ENCODE measurements around the gene SLC25A13. TPM values are rescaled to one million over a fixed set of nuclear protein-coding genes. Genes with fewer than 3 reads are reported as not detected.

The SLC25A13 gene
- total RNA-seq, 1 experiment from 2014 or later, result 102 TPM

DNA sequence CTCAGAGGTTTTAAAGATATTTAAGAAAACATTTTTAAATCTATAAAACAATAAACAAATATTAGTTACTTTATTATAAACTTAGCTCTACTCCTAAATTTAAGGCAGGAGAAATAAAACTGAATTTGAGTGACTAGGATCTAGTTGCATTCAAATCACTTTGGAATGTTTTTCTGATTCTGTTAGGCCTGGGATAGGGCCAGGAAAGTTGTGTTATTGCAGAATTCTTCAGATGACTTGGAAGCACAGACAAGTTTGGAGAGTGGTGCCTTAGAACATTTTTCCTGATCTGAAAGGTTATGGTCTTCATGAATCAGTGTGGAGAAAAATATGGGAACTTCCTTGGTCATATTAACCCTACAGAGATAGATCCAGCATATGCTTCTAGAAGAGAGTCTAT lies 15.6 kb upstream of the SLC25A13 start:
- CTCF ChIA-PET, result no interaction called here
- Histone ChIP-seq H3K4me3 (ENCODE audit: low read depth, low read length) (no peak overlapping the region), H3K9me3 (no peaks in the 10 kb centered on the region), H3K36me3 (ENCODE audit: control insufficient read depth, insufficient read depth, low read length) (no peaks in the 10 kb centered on the region), H3K27me3 (replicated peaks; ENCODE audit: control insufficient read depth, insufficient read depth, low read length) (no peaks in the 10 kb centered on the region), H3K4me1 (0 out of 2 replicates have a peak, but pooled peaks cover 9% of the 10 kb centered on the region)
- intact Hi-C loops (cut with micrococcal nuclease; ENCODE audit: unreplicated experiment), result no loop called here
- Mint-ChIP-seq H3K4me3 (ENCODE audit: unreplicated experiment) (no peak overlapping the region), H3K9me3 (ENCODE audit: unreplicated experiment) (no peaks in the 10 kb centered on the region), H3K27ac (ENCODE audit: unreplicated experiment) (no peak overlapping the region), H3K4me1 (ENCODE audit: low read depth, unreplicated experiment) (peaks cover 11% of the 10 kb centered on the region), H3K27me3 (ENCODE audit: insufficient read depth, unreplicated experiment) (no peaks in the 10 kb centered on the region), H3K36me3 (ENCODE audit: insufficient read depth, unreplicated experiment) (no peaks in the 10 kb centered on the region)
- no TSS peak for BruUV-seq (replicated peaks)
- TF ChIP-seq, protein P1, sequence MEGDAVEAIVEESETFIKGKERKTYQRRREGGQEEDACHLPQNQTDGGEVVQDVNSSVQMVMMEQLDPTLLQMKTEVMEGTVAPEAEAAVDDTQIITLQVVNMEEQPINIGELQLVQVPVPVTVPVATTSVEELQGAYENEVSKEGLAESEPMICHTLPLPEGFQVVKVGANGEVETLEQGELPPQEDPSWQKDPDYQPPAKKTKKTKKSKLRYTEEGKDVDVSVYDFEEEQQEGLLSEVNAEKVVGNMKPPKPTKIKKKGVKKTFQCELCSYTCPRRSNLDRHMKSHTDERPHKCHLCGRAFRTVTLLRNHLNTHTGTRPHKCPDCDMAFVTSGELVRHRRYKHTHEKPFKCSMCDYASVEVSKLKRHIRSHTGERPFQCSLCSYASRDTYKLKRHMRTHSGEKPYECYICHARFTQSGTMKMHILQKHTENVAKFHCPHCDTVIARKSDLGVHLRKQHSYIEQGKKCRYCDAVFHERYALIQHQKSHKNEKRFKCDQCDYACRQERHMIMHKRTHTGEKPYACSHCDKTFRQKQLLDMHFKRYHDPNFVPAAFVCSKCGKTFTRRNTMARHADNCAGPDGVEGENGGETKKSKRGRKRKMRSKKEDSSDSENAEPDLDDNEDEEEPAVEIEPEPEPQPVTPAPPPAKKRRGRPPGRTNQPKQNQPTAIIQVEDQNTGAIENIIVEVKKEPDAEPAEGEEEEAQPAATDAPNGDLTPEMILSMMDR (IDR thresholded peaks at IDR 0.05; ENCODE audit: insufficient read depth in 1 of 2, low read depth in 1 of 2, low read length in 1 of 2, severe bottlenecking in 1 of 2, unreplicated experiment in 1 of 2), result no peak
- no peak for DNase-seq
- POLR2A ChIA-PET, result no interaction called here

DNA sequence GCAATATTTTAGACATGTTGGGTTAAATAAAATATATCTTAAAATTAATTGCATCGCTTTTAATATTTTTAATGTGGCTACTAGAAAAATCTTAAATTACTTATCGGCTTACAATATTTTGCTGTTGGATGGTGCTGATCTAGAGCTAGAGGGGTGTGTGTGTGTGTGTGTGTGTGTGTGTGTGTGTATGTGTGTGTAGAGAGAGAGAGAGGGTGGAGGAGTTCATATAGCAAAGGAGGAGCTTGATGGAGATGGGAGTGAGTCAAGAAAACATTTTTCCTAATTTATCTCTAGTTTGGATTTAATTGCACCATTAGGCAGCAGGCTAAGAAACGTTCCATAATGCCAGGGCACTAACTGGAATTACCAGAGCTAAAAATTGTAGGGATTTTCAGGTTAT lies 10.4 kb upstream of the SLC25A13 start:
- H3K27me3 Mint-ChIP-seq (ENCODE audit: insufficient read depth, unreplicated experiment), result no peaks in the 10 kb centered on the region
- intact Hi-C loops (cut with micrococcal nuclease; ENCODE audit: unreplicated experiment), result no loop called here
- no peak overlapping the region for H3K4me3 Mint-ChIP-seq (ENCODE audit: unreplicated experiment)
- H3K4me3 ChIP-seq (ENCODE audit: low read depth, low read length), result no peak overlapping the region
- H3K27ac Mint-ChIP-seq (ENCODE audit: unreplicated experiment), result no peak overlapping the region
- H3K4me1 ChIP-seq, result peaks cover 26% of the 10 kb centered on the region
- H3K9me3 Mint-ChIP-seq (ENCODE audit: unreplicated experiment), result no peaks in the 10 kb centered on the region
- H3K36me3 Mint-ChIP-seq (ENCODE audit: insufficient read depth, unreplicated experiment), result peaks cover 4% of the 10 kb centered on the region
- ChIA-PET POLR2A (no interaction called here), CTCF (no interaction called here)
- no peaks in the 10 kb centered on the region for H3K9me3 ChIP-seq
- TF ChIP-seq, protein P1 (IDR thresholded peaks at IDR 0.05; ENCODE audit: insufficient read depth in 1 of 2, low read depth in 1 of 2, low read length in 1 of 2, severe bottlenecking in 1 of 2, unreplicated experiment in 1 of 2), result no peak
- no TSS peak for BruUV-seq (replicated peaks)
- H3K36me3 ChIP-seq (ENCODE audit: control insufficient read depth, insufficient read depth, low read length), result no peaks in the 10 kb centered on the region
- H3K4me1 Mint-ChIP-seq (ENCODE audit: low read depth, unreplicated experiment), result peaks cover 32% of the 10 kb centered on the region
- no peak for DNase-seq
- no peaks in the 10 kb centered on the region for H3K27me3 ChIP-seq (replicated peaks; ENCODE audit: control insufficient read depth, insufficient read depth, low read length)

DNA sequence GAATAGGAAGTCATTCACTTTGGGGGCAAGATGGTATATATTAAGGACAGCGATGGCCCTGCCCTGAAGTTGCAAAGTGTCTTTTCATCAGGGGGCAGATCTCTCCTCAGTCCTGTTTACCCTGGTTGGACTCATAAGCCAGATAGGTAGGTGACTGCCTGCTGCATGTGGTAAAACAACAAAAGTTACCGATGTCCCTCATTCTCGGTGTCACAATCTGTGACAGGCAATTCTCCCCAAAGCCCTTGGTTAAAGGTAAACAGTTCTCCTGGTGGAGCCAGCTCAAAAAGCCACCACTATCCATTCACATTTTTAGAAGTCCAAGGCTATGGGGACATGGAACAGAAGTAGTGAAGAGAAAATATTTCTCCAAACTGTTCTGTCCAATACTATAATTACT lies 9.9 kb upstream of the SLC25A13 start:
- ChIA-PET POLR2A (interaction anchor here (0.8 kb wide), 1 partner anchor 10 kb away, joined by 3 read pairs; the partner anchor contains the start of gene SLC25A13), CTCF (interaction anchor here (0.7 kb wide), 1 partner anchor 27 kb away, joined by 3 read pairs; no protein-coding TSS in a partner anchor)
- no peak overlapping the region for H3K4me3 Mint-ChIP-seq (ENCODE audit: unreplicated experiment)
- H3K36me3 Mint-ChIP-seq (ENCODE audit: insufficient read depth, unreplicated experiment), result peaks cover 4% of the 10 kb centered on the region
- H3K4me1 Mint-ChIP-seq (ENCODE audit: low read depth, unreplicated experiment), result peaks cover 30% of the 10 kb centered on the region
- H3K36me3 ChIP-seq (ENCODE audit: control insufficient read depth, insufficient read depth, low read length), result no peaks in the 10 kb centered on the region
- H3K27ac Mint-ChIP-seq (ENCODE audit: unreplicated experiment), result no peak overlapping the region
- H3K4me3 ChIP-seq (ENCODE audit: low read depth, low read length), result no peak overlapping the region
- TF ChIP-seq, protein P1 (IDR thresholded peaks at IDR 0.05; ENCODE audit: insufficient read depth in 1 of 2, low read depth in 1 of 2, low read length in 1 of 2, severe bottlenecking in 1 of 2, unreplicated experiment in 1 of 2), result no peak
- DNase-seq, result no peak
- peaks cover 29% of the 10 kb centered on the region for H3K4me1 ChIP-seq
- H3K27me3 ChIP-seq (replicated peaks; ENCODE audit: control insufficient read depth, insufficient read depth, low read length), result no peaks in the 10 kb centered on the region
- no TSS peak for BruUV-seq (replicated peaks)
- intact Hi-C loops (cut with micrococcal nuclease; ENCODE audit: unreplicated experiment), result loop anchor here (1.0 kb wide), 2 partner anchors 9 to 28 kb away; partner anchors contain the start of gene SLC25A13
- no peaks in the 10 kb centered on the region for H3K27me3 Mint-ChIP-seq (ENCODE audit: insufficient read depth, unreplicated experiment)
- no peaks in the 10 kb centered on the region for H3K9me3 Mint-ChIP-seq (ENCODE audit: unreplicated experiment)
- H3K9me3 ChIP-seq, result no peaks in the 10 kb centered on the region

Measured in Caco-2 (cell line).